Endothelial cell (in vitro differentiated cells): Measurements from ENCODE around the gene COL15A1. TPM values are rescaled to one million over a fixed set of nuclear protein-coding genes. Genes with fewer than 3 reads are reported as not detected.
A peak's percentile ranks its signal among the peaks of the same experiment; 100 is the strongest.

Source experiments
- DNase-seq: peaks from one replicate; pipeline ENCODE4 v3.0.0; 2021; ENCODE audit warnings: low spot score
- H3K27ac Mint-ChIP-seq: one replicate; pipeline ENCODE4 v1.8.0; 2021; ENCODE audit warnings: mixed read lengths, inconsistent platforms; ENCODE audit not compliant: unreplicated experiment
- H3K27me3 Mint-ChIP-seq: one replicate; pipeline ENCODE4 v1.8.0; 2021; ENCODE audit warnings: mild to moderate bottlenecking, moderate library complexity, mixed read lengths, inconsistent platforms; ENCODE audit not compliant: unreplicated experiment
- H3K36me3 Mint-ChIP-seq: one replicate; pipeline ENCODE4 v1.8.0; 2021; ENCODE audit warnings: mild to moderate bottlenecking, low read depth, mixed read lengths, inconsistent platforms; ENCODE audit not compliant: unreplicated experiment
- H3K4me1 Mint-ChIP-seq: one replicate; pipeline ENCODE4 v1.8.0; 2021; ENCODE audit warnings: mild to moderate bottlenecking, mixed read lengths, inconsistent platforms; ENCODE audit not compliant: unreplicated experiment
- H3K4me3 Mint-ChIP-seq: one replicate; pipeline ENCODE4 v1.8.0; 2021; ENCODE audit warnings: mild to moderate bottlenecking, mixed read lengths, inconsistent platforms; ENCODE audit not compliant: unreplicated experiment
- H3K9me3 Mint-ChIP-seq: one replicate; pipeline ENCODE4 v1.8.0; 2021; ENCODE audit warnings: mixed read lengths, inconsistent platforms; ENCODE audit not compliant: unreplicated experiment
- total RNA-seq: library from RNA; stranded (reverse); fragmentation: NEBNext Ultra II Directional; extraction: Animal tissue kit (Norgen Biotek cat#: 25700); gene quantifications from one replicate; pipeline ENCODE4 v1.2.1, GENCODE V29; 2021; ENCODE audit not compliant: unreplicated experiment
- TF ChIP-seq, protein P1 (sequence below): fragments of 200-600 bp; sonication (generic); IDR thresholded peaks from one replicate; pipeline ENCODE4 v1.5.0; 2021; ENCODE audit warnings: antibody characterized with exemption; ENCODE audit not compliant: unreplicated experiment

COL15A1 gene
- total RNA-seq, 1 donor from 2014 or later: 24.0 TPM

DNA sequence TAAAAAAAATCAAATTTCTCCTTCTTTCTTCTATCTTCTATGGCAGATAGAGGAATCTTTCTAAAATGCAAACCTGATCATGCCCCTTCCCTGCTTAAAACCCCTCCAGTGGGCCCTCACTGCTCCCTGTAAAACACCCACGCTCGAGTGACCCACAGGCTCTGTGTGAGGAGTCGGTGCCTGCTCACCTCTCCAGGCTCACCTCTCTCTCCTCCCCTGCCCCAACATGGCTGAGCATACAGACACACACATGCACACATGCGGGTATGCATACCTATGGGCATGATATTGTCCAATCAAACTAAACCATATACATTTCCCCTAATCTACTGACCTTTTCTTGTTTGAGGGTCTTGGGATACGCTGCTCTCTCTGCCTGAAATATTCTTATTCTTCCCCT, 40.8 kb upstream of the COL15A1 start:
- TF ChIP-seq, protein P1, sequence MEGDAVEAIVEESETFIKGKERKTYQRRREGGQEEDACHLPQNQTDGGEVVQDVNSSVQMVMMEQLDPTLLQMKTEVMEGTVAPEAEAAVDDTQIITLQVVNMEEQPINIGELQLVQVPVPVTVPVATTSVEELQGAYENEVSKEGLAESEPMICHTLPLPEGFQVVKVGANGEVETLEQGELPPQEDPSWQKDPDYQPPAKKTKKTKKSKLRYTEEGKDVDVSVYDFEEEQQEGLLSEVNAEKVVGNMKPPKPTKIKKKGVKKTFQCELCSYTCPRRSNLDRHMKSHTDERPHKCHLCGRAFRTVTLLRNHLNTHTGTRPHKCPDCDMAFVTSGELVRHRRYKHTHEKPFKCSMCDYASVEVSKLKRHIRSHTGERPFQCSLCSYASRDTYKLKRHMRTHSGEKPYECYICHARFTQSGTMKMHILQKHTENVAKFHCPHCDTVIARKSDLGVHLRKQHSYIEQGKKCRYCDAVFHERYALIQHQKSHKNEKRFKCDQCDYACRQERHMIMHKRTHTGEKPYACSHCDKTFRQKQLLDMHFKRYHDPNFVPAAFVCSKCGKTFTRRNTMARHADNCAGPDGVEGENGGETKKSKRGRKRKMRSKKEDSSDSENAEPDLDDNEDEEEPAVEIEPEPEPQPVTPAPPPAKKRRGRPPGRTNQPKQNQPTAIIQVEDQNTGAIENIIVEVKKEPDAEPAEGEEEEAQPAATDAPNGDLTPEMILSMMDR: no peak
- Mint-ChIP-seq H3K27ac (no peak overlapping the region), H3K27me3 (peaks cover 6% of the 10 kb centered on the region), H3K36me3 (no peaks in the 10 kb centered on the region), H3K4me3 (peak overlapping the region; percentile 23), H3K4me1 (peaks cover 24% of the 10 kb centered on the region), H3K9me3 (no peaks in the 10 kb centered on the region)
- no peak for DNase-seq

DNA sequence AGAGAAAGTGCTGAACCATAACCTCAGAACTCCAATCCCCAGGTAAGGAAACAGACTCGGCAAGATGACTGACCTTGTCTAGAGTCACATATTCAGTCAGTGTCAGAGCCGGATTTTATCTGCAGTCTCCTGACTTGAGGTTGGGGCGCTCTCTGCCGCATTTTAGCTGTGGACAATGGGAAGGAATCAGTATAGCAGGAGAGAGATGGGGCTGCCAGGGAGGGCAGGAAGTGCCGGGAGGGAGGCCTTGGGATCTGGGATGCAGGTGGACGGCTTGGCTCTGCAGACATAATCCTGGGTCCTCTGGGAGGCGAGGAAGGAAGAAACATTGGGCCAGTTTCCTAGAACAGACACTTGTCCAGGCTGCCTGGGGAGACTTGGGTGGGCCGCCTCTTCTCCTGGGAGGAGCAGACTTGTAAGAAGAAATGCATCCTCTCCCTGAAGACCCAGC, 39.7 kb upstream of the COL15A1 start:
- H3K27me3 Mint-ChIP-seq: peaks cover 6% of the 10 kb centered on the region

DNA sequence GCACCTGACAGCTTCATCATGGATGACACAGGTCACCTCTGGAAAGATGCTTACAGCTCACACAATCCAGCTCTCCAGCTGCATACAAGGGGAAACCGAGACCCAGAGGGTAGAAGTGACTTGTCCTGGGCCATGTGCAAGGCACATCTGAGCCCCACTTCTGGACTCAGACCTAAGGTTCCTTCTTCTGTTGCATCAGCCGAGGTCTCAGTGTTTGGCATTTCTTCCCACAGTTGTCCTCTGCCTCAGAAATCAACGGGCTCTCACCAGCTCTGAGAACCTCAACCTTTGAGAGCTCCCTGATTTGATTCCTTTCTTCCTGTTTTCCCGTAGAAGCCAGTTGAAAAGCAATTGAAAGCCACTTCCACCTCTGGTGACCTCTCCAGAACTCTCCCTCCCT, 38.7 kb upstream of the COL15A1 start:
- H3K4me3 Mint-ChIP-seq: no peak overlapping the region
- TF ChIP-seq, protein P1: no peak
- H3K4me1 Mint-ChIP-seq: peaks cover 27% of the 10 kb centered on the region
- H3K27ac Mint-ChIP-seq: no peak overlapping the region
- DNase-seq: no peak
- no peaks in the 10 kb centered on the region for H3K9me3 Mint-ChIP-seq
- H3K27me3 Mint-ChIP-seq: peaks cover 7% of the 10 kb centered on the region
- no peaks in the 10 kb centered on the region for H3K36me3 Mint-ChIP-seq

More for the DNA sequence above, 39.7 kb upstream of the COL15A1 start:
- DNase-seq: no peak
- Mint-ChIP-seq H3K36me3 (no peaks in the 10 kb centered on the region), H3K4me3 (no peak overlapping the region), H3K27ac (no peak overlapping the region), H3K9me3 (no peaks in the 10 kb centered on the region), H3K4me1 (peaks cover 26% of the 10 kb centered on the region)
- TF ChIP-seq, protein P1: no peak

DNA sequence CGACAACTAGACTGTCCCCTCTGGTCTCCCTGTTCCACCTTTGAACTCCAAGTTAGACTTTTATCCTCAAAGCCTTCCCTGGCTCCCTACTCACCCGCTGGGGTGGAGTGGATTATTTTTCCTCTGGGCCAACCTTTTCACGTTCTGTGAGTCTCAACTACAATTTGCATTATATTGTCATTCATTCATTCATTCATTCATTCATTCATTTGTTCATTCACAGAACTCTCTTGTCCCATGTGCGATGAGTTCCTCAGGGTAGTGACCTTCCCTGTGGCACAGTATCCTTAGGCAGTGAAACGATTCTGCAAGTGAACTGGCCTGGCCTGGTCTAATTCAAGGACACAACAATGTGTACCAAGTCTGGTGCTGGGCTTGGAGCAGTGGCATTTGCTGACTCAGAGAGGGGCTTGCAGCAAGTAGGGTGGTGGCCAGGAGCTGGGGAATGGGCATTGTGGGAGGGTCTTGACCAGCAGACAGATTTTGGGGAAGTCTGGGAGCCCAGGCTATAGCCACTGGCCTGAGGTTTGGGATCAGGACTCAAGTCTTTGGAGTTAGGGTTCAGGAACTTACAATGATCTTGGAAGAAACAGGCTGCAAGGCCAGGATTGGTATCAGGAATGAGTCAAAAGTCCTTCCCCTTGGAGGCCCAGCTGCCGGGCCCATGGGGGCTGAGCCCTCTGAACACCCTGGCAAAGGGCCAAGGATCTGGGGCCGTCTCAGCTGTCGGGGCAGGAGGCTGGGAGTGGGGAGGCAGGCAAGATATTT, 37.2 kb upstream of the COL15A1 start:
- DNase-seq: no peak
- TF ChIP-seq, protein P1: no peak
- H3K36me3 Mint-ChIP-seq: no peaks in the 10 kb centered on the region
- peaks cover 30% of the 10 kb centered on the region for H3K4me1 Mint-ChIP-seq
- H3K27ac Mint-ChIP-seq: no peak overlapping the region
- H3K4me3 Mint-ChIP-seq: no peak overlapping the region
- H3K9me3 Mint-ChIP-seq: no peaks in the 10 kb centered on the region
- peaks cover 9% of the 10 kb centered on the region for H3K27me3 Mint-ChIP-seq

DNA sequence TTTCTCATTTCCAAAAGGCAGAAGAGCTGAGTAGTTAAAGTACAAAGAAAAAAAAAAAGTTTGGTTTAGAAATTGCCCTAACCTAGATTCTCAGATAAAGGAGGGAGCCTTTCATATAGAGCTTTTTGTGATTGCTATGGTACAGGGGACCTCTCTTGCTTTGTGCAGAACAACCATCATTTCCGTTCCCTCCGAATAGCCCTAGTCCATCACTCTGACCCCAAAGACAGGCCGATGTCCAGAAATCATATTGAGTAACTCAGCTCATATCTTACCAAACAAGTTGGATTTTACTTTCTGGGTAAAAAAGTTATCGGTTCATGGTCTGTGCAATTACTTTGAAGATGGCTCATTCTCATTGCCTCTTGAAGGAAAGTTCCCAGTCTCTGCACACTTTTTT, 36.7 kb upstream of the COL15A1 start:
- Mint-ChIP-seq H3K27ac (no peak overlapping the region), H3K4me3 (no peak overlapping the region), H3K36me3 (no peaks in the 10 kb centered on the region), H3K9me3 (no peaks in the 10 kb centered on the region), H3K4me1 (peaks cover 32% of the 10 kb centered on the region), H3K27me3 (peaks cover 9% of the 10 kb centered on the region)
- TF ChIP-seq, protein P1: no peak
- DNase-seq: no peak
